ENCODE measurements around the gene OR5T1.

Gene OR5T1

GRCh38 chr11:56273854-56274253 is at the start of gene OR5T1:
Gene OR5T1 (plus strand): TSS chr11:56274154. CDS start chr11:56275639, 1,485 bp downstream.
- DNase-seq (ENCODE audit: low spot score) = no peak

DNA sequence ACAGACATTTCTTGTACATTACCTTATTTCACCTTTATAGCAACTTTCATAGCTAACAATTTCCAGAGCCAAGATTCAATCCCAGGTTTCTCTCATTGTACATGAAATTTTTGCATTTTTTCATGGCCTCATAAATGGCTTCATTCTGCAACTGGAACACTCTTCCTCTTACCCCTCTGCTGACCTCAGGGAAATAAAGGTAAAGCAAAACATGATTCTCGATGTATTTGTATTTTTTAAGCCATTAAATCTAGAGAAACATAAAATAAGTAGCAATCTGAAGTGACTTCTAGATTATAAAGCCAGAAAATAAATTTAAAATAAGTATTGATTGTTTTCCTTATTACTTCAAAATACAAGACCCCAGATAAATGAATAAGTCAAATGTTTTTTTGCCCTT is 39.8 kb upstream of the OR5T1 start, which contains the start of gene OR5T2:
OR5T2 (minus strand) TSS at position 101 of the 400 bp plus-strand sequence. CDS start 1,193 bp downstream, outside the sequence.
- DNase-seq (ENCODE audit: low spot score) = no peak

DNA sequence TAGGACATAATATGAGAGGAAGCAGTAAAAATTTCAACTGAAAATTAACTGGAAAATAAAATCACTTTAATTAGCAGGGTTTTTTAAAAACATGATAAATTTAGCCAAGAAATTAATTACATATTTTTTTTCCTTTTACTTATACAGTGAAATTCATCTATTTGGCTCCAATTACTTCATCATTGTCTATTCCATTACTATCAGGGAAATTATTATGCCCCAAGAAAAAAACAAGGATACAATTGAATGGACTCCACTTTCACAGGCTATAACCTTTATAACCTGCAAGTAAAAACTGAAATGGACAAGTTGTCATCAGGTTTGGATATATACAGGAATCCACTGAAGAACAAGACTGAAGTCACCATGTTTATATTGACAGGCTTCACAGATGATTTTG is 22.0 kb upstream of the OR5T1 start, which contains the start of gene OR5T3:
OR5T3 (plus strand) TSS at position 301 of the 400 bp plus-strand sequence; CDS start at position 301, 0 bp downstream.
- DNase-seq (ENCODE audit: low spot score) = no peak

GRCh38 chr11:56271092-56271491 is 2.9 kb upstream of the OR5T1 start:
- DNase-seq (ENCODE audit: low spot score) = no peak

DNA sequence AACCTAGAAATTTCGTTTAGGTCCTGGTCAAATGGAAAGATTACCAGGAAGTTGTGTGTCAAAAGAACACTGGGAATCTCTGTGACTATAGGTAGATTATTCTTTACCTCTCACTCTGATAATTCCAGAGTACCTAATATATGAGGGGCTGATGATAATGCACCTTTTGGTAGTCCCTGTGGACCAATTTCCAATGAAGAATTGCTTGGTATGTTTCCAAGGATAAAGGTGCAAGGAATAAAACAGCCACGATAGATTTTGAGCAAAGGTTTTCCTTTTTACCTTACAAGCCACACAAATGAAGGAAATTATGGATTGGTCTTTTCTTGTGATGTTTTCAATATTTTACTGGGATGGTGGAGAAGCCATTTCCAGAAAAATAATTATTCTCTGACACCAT is 18.2 kb downstream of the OR5T1 start, which contains the start of gene OR8H1:
OR8H1 (minus strand) TSS at position 101 of the 400 bp plus-strand sequence. CDS start 1,192 bp downstream, outside the sequence.
- DNase-seq (ENCODE audit: low spot score) = no peak

DNA sequence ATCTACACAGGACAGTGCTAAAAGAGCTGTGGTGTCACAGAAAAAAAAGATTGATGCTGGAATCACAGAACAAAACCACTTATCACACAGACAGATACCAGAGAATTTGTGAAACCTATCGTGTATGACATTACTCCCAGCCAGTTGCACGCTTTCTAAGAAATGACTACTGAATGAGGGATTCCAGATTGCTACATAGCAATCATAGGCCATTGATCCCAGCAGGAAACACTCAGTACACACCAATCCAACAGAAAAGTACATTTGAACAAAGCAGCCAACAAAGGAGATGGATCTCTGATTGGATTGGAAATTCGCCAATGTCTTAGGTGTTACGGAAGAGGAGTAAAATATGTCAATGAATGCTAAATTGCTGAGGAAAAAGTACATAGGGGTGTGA is 22.9 kb downstream of the OR5T1 start:
- no peak for DNase-seq (ENCODE audit: low spot score)

DNA sequence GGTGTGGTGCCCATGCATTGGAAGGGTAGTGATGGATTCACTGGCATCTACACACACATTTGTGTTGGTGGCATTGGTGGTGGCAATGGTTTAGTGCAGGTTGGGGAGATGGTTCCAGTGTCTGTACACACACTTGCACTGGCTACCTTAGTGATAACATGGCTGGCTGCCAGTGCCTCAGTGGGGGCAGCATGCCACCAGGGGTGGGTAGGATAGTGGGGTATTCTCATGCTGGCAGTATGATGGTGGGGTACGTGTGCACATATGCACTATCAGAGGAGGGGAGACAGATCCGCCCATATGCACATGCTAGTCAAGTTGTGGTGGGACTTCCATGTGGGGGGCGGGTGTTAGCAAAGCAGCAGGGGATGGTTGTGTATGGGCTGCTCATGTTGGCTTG is 33.9 kb downstream of the OR5T1 start:
- no peak for DNase-seq (ENCODE audit: low spot score)

DNA sequence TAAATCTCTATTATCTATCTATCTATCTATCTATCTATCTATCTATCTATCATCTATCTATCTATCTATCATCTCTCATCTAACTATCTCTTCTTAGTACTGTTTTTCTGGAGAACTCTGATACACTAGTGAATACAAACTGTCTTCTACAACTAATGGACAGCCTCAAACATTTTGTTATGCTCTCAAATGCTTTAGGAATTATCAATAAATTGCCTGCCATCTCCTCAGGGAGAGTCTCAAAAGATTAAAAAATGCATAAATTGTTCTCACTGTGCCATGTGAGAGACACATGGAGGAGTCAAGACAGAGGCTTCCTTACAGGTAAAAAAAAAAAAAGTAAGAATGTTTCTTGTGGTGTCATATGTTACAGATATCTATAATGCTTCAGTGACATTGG is 40.9 kb downstream of the OR5T1 start, which contains the start of gene OR8K3:
OR8K3 (plus strand) TSS at position 301 of the 400 bp plus-strand sequence. CDS start 3,163 bp downstream, outside the sequence.
- no peak for DNase-seq (ENCODE audit: low spot score)
